HG03135 (cell line): ENCODE results near the gene RDH13.

ENCODE experiments used
- ATAC-seq: cut with Tn5 transposase; IDR thresholded peaks from one replicate; pipeline ENCODE4 v1.9.1; 2021; ENCODE audit warnings: mild to moderate bottlenecking, moderate library complexity; ENCODE audit not compliant: unreplicated experiment

Gene RDH13

GRCh38 chr19:55092423-55093318 lies 29.7 kb upstream of the RDH13 start:
- no peak for ATAC-seq

DNA sequence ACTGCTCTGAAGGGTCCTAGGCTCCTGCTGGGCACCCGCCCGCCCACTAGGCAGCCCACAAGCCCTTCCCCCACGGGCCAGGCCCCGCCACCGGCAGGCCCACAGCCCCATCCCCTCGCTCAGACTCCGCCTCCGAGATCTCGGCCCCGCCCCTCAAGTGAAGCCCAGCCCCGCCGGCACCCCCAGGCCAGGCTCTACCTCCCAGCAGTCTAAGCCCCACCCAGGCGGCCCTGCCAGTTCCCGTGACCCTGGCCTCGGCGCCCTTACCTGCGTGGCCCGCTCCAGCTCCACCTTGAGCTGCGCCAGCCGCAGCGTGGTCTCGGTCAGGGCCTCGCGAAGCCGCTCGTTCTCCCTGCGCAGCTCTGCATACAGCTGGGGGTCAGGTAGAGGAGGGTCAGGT lies 29.0 kb upstream of the RDH13 start:
- ATAC-seq, result no peak

DNA sequence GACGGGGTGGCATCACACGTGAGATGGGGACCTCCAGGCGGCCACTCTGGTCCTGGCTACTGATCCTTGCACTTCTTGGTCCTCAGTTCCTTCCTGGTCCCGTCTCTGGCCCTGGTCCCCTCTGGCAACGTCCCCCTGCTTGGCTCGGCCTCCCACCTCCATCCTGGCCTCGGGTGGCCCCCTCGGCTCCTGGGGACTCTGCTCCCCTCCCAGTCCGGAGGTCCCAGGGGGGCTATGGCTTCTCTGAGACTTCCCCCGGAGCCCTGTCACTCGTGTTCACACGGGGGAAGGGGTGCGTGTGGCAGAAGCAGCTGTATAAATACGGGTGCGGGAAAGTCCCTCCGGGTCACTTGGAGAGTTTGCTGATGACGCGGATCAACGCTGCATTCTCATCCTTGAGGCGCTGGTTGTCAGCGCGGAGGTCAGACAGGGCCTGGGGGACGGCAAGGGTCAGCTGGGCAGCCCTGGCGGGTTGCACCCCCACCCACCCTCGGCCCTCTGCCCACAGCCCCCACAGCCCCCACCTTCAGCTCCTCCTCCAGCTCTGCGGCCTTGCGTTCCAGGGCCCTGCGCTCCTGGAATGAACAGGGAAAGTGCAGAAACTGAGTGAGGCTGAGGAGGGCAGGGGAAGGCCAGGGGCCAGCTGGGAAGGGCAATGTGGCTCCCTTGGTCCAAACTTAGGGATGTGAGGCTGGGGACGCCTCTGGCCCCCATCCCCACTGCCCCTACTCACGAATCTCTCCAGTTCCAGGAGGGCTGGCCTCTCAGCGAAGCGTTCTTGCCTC lies 28.4 kb upstream of the RDH13 start:
- ATAC-seq, result no peak

GRCh38 chr19:55090564-55090963 lies 27.6 kb upstream of the RDH13 start:
- ATAC-seq, result no peak

DNA sequence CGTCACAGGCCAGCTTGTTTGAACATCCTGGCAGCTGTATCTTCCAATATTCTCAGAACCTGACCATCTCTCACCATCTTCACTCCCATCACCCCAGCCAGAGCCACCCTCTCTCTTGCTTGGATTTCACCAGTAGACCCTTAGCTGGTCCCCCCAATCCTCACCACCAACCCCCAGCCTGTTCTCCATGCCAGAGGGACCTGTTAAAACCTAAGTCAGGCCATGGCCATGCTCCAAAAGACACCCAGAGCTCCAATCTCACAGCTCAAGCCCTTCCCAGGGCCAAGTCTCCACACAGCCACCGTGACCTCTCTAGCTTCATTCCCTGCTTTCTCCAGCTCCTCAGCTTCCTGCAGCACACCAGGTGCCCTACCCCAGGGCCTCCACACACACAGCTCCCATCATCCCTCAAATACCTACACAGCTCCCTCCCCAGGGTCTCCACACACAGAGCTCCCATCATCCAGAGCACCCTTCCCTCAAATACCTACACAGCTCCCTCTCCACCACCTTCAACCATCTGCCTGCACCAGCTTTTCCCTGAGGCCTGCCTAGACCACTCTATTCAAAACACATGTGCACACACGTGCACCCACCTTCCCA lies 26.5 kb upstream of the RDH13 start:
- no peak for ATAC-seq

GRCh38 chr19:55088543-55089341 lies 25.8 kb upstream of the RDH13 start:
- ATAC-seq, result no peak

- no peak for ATAC-seq
Measured at GRCh38 chr19:55088021-55088451, 25.1 kb upstream of the RDH13 start.

- no peak for ATAC-seq
Measured at GRCh38 chr19:55087542-55087901, 24.6 kb upstream of the RDH13 start.

DNA sequence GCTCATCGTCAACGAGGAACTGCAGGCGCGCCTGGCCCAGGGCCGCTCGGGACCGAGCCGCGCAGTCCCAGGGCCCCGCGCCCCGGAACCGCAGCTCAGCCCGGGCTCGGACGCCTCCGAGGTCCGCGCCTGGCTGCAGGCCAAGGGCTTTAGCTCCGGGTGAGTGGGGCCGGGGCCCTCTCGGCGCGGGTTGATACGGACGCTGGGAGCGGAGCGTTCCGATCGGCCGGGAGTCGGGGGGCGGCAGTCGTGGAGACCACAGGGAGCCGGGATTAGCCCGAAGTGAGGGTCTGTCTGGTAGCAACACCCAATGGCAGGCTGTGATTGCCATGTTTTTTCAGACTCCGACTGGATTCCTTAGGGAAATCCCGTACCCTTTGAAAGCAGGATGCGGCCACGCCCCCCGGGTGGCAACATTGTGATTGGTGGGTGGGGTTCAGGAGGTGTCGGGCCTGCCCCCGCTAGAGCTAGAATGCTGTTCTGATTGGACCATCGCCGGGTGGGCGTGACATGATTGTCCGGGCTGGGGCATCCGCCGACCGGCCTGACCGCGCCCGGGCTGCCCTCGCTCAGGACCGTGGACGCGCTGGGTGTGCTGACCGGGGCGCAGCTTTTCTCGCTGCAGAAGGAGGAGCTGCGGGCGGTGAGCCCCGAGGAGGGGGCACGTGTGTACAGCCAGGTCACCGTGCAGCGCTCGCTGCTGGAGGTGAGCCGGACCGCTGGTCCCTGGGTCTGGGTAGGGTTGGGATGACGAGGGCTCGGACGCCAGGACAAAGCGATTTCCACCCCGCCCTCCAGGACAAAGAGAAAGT lies 24.0 kb upstream of the RDH13 start:
- no peak for ATAC-seq

DNA sequence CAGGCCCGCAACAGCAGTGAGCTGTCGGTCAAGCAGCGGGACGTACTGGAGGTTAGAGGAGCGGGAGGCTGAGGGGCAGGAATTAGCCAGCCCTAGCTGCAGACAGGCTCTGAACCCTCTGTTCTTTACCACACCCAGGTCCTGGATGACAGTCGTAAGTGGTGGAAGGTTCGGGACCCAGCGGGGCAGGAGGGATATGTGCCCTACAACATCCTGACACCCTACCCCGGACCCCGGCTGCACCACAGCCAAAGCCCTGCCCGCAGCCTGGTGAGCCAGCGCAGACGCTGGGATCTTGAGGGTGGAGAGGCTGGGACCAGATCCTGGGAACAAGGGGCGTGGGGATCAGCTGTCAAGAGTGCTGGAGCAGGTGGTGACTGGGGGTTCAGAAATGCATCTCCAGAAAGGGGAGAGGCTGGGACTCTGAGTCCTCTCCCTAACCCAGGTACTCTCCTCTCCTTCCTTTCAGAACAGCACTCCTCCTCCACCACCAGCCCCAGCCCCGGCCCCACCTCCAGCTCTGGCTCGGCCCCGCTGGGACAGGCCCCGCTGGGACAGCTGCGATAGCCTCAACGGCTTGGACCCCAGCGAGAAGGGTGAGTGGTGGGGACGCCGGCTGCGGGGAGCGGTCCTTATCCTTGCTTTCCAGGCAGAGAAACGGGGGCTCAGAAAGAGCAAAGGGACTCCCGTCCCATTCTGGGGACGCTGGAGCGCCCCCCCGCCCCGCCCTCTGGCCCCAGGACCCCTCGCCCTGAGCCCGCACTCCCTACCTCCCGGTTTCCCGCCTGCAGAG lies 23.2 kb upstream of the RDH13 start:
- no peak for ATAC-seq

GRCh38 chr19:55084416-55084815 lies 21.5 kb upstream of the RDH13 start:
- no peak for ATAC-seq

- ATAC-seq, result no peak
Measured at GRCh38 chr19:55083004-55083850, 20.3 kb upstream of the RDH13 start.

DNA sequence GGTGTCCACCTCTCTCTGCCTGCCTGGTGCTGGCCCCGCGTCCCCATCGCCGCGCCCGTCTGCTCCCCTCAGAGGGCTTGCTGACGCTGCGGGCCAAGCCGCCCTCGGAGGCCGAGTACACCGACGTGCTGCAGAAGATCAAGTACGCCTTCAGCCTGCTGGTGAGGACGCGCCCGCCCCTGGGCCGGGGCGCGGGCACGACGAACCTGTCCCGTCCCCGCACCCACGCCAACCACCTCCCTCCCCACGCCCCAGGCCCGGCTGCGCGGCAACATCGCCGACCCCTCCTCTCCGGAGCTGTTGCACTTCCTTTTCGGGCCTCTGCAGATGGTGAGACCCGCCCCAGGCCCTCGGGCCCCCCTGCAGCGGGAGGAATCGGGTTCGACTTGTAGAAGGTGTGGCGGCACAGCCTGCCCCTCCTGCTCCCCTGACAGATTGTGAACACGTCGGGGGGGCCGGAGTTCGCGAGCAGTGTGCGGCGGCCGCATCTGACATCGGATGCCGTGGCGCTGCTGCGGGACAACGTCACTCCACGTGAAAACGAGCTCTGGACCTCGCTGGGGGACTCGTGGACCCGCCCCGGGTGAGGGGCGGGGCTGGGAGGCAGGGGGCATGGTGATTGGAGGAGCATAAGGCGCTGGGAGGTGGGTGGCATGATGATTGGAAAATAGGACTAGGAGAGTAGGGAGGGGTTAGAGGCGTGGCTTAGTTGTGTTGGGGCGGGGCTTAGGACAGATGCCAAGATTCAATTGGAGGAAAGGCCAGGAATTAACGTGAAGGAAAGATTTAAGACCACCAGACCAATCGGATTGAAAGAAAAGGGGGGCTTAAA lies 19.3 kb upstream of the RDH13 start:
- ATAC-seq, result no peak

GRCh38 chr19:55081770-55082019 lies 18.7 kb upstream of the RDH13 start:
- no peak for ATAC-seq

- peak; percentile 67 for ATAC-seq
Measured at GRCh38 chr19:55080968-55081769, 18.2 kb upstream of the RDH13 start.

DNA sequence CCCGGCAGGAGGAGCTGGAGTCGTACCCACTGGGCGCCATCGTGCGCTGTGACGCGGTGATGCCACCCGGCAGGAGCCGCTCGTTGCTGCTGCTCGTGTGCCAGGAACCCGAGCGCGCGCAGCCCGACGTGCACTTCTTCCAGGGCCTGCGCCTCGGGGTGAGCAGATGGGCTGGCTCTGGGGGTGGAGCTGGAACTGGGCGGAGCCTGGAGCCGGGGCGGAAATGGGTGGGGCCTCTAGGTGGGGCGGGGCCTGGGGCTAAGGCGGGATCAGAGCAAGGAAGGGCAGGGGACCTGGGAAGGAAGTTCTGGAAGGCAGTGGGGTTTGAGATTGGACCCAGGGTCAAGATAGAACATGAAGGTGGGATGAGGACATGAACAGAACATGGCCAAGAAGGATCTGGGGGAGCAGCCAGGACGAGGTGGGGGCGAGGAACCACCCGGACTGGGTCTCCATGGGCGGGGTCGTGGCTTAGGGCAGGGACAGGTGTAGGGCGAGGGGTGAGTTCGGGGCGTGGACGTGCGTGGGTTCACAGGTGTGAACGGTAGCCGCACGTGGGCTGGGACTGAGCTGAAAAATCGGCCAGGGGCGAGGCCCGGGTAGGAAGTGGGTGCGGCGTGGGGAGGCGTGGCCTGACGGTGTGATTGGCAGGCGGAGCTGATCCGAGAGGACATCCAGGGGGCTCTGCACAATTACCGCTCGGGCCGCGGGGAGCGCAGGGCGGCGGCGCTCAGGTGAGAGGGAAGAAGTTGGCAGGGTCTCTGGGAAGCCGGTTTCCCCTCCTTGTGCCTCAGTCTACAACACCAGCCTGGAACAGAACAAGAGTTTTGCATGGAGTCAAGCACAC lies 17.4 kb upstream of the RDH13 start:
- ATAC-seq, result peak; percentile 36
